GM12865 (cell line): Measurements from ENCODE around the gene EIF5AL1.

Source experiments
- DNase-seq: peaks from one replicate; pipeline ENCODE4 v3.0.0; 2010; ENCODE audit warnings: low read depth
- H3K4me3 ChIP-seq: 2 replicates; pipeline ENCODE4 v1.5.1; 2011; ENCODE audit warnings: mild to moderate bottlenecking, low read depth, low read length, control low read depth
- TF ChIP-seq, protein P1 (sequence below): IDR thresholded peaks from 2 replicates; pipeline ENCODE4 v1.5.1; 2011; ENCODE audit warnings: low read length, control low read depth, low read depth, inconsistent platforms; ENCODE audit not compliant: insufficient read depth; ENCODE audit errors: missing control alignments

Gene EIF5AL1

GRCh38 chr10:79471776-79472175, 40.6 kb upstream of the EIF5AL1 start:
- DNase-seq, result no peak
- H3K4me3 ChIP-seq, result no peak overlapping the region
- TF ChIP-seq, protein P1, sequence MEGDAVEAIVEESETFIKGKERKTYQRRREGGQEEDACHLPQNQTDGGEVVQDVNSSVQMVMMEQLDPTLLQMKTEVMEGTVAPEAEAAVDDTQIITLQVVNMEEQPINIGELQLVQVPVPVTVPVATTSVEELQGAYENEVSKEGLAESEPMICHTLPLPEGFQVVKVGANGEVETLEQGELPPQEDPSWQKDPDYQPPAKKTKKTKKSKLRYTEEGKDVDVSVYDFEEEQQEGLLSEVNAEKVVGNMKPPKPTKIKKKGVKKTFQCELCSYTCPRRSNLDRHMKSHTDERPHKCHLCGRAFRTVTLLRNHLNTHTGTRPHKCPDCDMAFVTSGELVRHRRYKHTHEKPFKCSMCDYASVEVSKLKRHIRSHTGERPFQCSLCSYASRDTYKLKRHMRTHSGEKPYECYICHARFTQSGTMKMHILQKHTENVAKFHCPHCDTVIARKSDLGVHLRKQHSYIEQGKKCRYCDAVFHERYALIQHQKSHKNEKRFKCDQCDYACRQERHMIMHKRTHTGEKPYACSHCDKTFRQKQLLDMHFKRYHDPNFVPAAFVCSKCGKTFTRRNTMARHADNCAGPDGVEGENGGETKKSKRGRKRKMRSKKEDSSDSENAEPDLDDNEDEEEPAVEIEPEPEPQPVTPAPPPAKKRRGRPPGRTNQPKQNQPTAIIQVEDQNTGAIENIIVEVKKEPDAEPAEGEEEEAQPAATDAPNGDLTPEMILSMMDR, result no peak

DNA sequence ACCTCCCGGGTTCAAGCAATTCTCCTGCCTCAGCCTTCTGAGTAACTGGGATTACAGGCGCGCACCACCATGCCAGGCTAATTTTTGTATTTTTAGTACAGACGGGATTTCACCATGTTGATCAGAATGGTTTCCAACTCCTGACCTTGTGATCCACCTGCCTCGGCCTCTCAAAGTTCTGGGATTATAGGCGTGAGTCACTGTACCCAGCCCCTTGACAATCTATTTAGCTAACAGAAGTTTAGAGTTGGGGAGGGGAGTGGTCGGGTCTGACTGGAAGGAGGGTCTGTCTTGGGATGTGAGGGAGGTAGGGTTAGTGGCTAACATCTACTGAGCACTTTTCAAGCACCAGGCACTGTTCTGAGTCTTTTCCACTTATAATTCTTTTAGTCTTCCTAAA, 39.9 kb upstream of the EIF5AL1 start:
- no peak for DNase-seq
- TF ChIP-seq, protein P1, result no peak
- H3K4me3 ChIP-seq, result no peak overlapping the region

- DNase-seq, result no peak
- no peak overlapping the region for H3K4me3 ChIP-seq
- TF ChIP-seq, protein P1, result no peak
These were observed 39.4 kb upstream of the EIF5AL1 start for GRCh38 chr10:79472951-79473350.

- no peak for DNase-seq
- H3K4me3 ChIP-seq, result no peak overlapping the region
- TF ChIP-seq, protein P1, result no peak
These were observed 38.7 kb upstream of the EIF5AL1 start for GRCh38 chr10:79473496-79474095.

DNA sequence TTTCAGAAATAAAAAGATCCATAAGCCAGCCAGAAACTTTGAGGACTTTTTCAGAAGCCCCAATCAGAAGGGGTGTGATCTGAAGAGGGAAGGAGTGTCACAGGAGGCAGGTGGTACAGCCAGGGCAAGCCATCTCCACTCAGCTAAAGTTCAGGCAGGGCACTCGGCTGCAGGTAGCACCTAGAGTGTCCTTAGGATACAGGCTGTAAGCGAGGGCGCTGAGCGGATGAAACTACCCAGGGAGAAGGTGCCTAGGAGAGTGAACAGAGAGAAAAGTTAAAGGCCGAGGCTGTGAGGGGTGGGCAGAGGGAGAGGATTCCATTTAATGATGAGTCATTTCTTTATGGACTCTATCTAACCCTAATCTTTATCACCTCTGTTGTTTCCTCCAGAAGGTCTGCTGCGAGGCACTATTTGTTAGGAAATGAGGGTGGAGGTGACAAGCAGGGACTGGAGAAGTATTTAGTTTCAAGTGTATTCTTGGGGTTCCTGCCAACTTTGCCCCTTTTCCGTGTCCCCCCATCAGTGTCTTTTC, 37.1 kb upstream of the EIF5AL1 start:
- no peak for DNase-seq
- TF ChIP-seq, protein P1, result no peak
- no peak overlapping the region for H3K4me3 ChIP-seq

- no peak overlapping the region for H3K4me3 ChIP-seq
- TF ChIP-seq, protein P1, result no peak
- DNase-seq, result no peak
These were observed 36.5 kb upstream of the EIF5AL1 start for GRCh38 chr10:79475877-79476276.

DNA sequence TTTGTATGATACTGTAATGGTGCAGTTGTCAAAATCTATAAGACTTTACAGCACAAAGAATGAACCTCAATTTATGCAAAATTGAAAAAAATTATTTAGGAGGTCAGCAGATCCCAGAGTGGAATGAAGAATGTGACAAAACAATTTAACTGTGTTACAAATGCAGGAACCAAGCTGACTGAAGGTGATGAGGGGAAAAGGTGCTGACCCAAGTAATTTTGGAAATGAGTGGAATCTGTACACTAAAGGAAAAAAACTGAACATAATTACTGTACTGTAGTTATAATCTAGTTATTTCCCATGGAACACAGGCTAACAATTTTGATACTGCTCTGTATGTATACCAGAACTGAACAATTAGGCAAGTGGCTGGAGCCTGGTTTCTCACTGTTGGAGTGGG, 35.7 kb upstream of the EIF5AL1 start:
- no peak overlapping the region for H3K4me3 ChIP-seq
- TF ChIP-seq, protein P1, result no peak
- no peak for DNase-seq
